Measurements from ENCODE around the gene MTMR3.
"Not testable (repeated sequence)": the region's sequence is repeated elsewhere in the genome, so short reads cannot be mapped to it uniquely, and the experiment has no call there.

The MTMR3 gene

GRCh38 chr22:30054764-30055069 lies 171.7 kb downstream of the MTMR3 start:
- H3K27me3 Mint-ChIP-seq (ENCODE audit: low read depth): no peaks in the 10 kb centered on the region
- no peak overlapping the region for H3K27ac Mint-ChIP-seq
- no peak for TF ChIP-seq CTCF (IDR thresholded peaks at IDR 0.05; ENCODE audit: unreplicated experiment in 3 of 3)
- no peak overlapping the region for H3K4me3 Mint-ChIP-seq
- peaks cover 7% of the 10 kb centered on the region for H3K4me1 Mint-ChIP-seq
- peaks cover 7% of the 10 kb centered on the region for H3K36me3 Mint-ChIP-seq (ENCODE audit: low read depth)
- peaks cover 18% of the 10 kb centered on the region for H3K9me3 Mint-ChIP-seq

GRCh38 chr22:30056015-30056414 lies 173.0 kb downstream of the MTMR3 start:
- peaks cover 7% of the 10 kb centered on the region for H3K36me3 Mint-ChIP-seq (ENCODE audit: low read depth)
- no peak overlapping the region for H3K27ac Mint-ChIP-seq
- H3K4me3 Mint-ChIP-seq: no peak overlapping the region
- no peak for TF ChIP-seq CTCF (IDR thresholded peaks at IDR 0.05; ENCODE audit: unreplicated experiment in 3 of 3)
- peaks cover 7% of the 10 kb centered on the region for H3K4me1 Mint-ChIP-seq
- H3K27me3 Mint-ChIP-seq (ENCODE audit: low read depth): no peaks in the 10 kb centered on the region
- peaks cover 18% of the 10 kb centered on the region for H3K9me3 Mint-ChIP-seq

- no peaks in the 10 kb centered on the region for H3K27me3 Mint-ChIP-seq (ENCODE audit: low read depth)
- H3K4me3 Mint-ChIP-seq: no peak overlapping the region
- peaks cover 7% of the 10 kb centered on the region for H3K4me1 Mint-ChIP-seq
- no peak overlapping the region for H3K27ac Mint-ChIP-seq
- H3K36me3 Mint-ChIP-seq (ENCODE audit: low read depth): peaks cover 7% of the 10 kb centered on the region
- H3K9me3 Mint-ChIP-seq: peaks cover 23% of the 10 kb centered on the region
- TF ChIP-seq CTCF (IDR thresholded peaks at IDR 0.05; ENCODE audit: unreplicated experiment in 3 of 3): no peak
Observed at GRCh38 chr22:30057375-30057774, 174.4 kb downstream of the MTMR3 start.

DNA sequence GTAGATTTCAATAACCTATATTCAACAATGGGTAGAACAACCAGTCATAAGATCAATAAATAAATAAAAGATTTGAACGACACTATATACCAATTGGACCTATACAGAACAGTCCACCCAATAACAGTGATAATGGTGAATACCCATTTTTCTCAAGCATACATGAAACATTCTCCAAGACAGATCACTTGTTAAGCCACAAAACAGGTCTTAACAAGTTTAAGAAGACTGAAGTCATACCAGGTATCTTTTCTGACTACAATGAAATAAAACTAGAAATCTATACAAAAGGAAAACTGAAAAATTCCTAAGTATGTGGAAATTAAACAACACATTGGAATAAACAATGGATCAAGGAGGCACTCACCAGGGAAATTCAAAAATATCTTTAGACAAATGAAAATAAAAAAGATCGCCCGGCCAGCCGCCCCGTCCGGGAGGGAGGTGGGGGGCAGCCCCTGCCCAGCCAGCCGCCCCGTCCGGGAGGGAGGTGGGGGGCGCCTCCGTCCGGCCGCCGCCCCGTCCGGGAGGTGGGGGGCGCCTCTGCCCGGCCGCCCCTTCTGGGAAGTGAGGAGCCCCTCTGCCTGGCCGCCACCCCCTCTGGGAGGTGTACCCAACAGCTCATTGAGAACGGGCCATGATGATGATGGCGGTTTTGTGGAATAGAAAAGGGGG lies 176.5 kb downstream of the MTMR3 start:
- H3K9me3 Mint-ChIP-seq: peaks cover 38% of the 10 kb centered on the region
- not testable (repeated sequence) for H3K27me3 Mint-ChIP-seq (ENCODE audit: low read depth); H3K4me3 Mint-ChIP-seq; H3K27ac Mint-ChIP-seq; H3K36me3 Mint-ChIP-seq (ENCODE audit: low read depth); H3K4me1 Mint-ChIP-seq

DNA sequence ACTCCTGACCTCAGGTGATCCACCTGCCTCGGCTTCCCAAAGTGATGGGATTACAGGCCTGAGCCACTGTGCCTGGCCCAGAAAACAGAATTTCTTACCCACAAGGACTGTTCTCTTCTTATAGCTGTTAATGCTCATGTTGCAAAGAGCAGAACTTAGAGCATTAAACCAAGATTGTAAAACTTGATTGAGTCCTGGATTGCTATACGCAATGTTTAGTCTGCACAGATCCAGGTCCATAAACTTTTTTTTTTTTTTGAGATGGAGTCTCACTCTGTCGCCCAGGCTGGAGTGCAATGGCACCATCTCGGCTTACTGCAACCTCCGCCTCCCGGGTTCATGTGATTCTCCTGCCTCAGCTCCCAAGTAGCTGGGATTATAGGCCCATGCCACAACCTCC lies 178.1 kb downstream of the MTMR3 start:
- H3K27ac Mint-ChIP-seq; H3K4me1 Mint-ChIP-seq; H3K4me3 Mint-ChIP-seq; H3K27me3 Mint-ChIP-seq (ENCODE audit: low read depth); H3K36me3 Mint-ChIP-seq (ENCODE audit: low read depth): not testable (repeated sequence)
- peaks cover 40% of the 10 kb centered on the region for H3K9me3 Mint-ChIP-seq

DNA sequence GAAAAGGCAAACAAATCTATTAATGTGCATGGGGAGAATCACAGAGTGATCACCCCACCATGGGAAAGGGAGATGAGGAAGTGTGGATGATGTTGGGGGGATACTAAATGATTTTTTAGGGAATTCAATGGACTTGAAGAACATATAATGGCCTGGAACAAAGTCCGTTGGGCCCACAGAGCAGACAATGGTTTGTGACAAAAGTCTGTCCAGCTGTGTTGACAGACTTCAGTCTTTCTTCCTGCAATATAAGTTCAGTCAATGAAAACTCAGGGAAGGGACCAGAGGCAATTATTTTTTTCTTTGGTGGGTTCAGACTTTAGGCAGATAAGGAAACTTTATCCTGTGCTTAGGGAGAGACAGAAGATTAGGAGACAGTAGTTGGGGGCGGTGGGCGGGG lies 179.3 kb downstream of the MTMR3 start:
- H3K4me1 Mint-ChIP-seq: no peaks in the 10 kb centered on the region
- H3K9me3 Mint-ChIP-seq: peaks cover 36% of the 10 kb centered on the region
- H3K27me3 Mint-ChIP-seq (ENCODE audit: low read depth): no peaks in the 10 kb centered on the region
- no peak overlapping the region for H3K4me3 Mint-ChIP-seq
- TF ChIP-seq CTCF (IDR thresholded peaks at IDR 0.05; ENCODE audit: unreplicated experiment in 3 of 3): no peak
- H3K36me3 Mint-ChIP-seq (ENCODE audit: low read depth): peaks cover 3% of the 10 kb centered on the region
- no peak overlapping the region for H3K27ac Mint-ChIP-seq

DNA sequence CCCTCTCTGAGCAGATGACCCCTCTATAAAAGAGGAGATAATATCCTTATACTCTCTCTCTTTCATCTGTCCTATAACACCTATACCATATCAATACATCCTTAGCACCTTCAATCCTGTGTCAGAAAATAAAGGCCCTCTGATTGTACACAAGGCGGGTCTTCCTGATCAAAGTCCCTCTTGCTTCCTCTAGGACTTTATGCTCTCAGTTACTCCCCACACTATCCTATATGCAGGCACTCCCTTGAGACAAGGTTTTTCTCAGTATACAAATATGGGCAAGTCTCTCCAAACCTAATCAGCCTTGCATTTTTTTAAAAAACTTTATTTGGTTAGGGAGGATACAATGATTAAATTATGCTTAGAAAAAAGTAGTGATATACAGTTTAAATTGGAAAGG lies 180.0 kb downstream of the MTMR3 start:
- H3K4me1 Mint-ChIP-seq: no peaks in the 10 kb centered on the region
- H3K9me3 Mint-ChIP-seq: peaks cover 36% of the 10 kb centered on the region
- no peak for TF ChIP-seq CTCF (IDR thresholded peaks at IDR 0.05; ENCODE audit: unreplicated experiment in 3 of 3)
- H3K36me3 Mint-ChIP-seq (ENCODE audit: low read depth): no peaks in the 10 kb centered on the region
- H3K27ac Mint-ChIP-seq: no peak overlapping the region
- H3K27me3 Mint-ChIP-seq (ENCODE audit: low read depth): no peaks in the 10 kb centered on the region
- H3K4me3 Mint-ChIP-seq: no peak overlapping the region
